Measurements from ENCODE around the gene SMG1.
"Not testable (repeated sequence)": the region's sequence is repeated elsewhere in the genome, so short reads cannot be mapped to it uniquely, and the experiment has no call there.

Gene SMG1

DNA sequence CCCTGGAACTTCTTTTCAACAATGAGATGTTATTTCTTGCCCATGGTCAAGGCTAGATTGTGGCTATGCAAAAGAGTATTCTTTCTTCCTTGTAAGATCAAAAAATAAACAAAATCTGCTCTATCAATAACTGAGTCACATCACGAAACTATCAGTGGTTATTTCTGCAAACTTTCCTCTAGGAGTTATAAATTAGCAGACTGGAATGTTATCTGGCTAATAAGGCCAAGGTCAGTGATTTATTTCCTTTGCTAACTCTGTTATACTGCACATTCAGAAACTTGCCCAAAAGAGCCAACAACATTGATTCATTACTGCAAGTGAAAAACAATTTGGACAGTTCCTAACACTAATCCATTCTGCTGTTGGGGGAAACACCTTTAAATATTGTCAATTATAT, 129.8 kb downstream of the SMG1 start:
- no peak for DNase-seq

DNA sequence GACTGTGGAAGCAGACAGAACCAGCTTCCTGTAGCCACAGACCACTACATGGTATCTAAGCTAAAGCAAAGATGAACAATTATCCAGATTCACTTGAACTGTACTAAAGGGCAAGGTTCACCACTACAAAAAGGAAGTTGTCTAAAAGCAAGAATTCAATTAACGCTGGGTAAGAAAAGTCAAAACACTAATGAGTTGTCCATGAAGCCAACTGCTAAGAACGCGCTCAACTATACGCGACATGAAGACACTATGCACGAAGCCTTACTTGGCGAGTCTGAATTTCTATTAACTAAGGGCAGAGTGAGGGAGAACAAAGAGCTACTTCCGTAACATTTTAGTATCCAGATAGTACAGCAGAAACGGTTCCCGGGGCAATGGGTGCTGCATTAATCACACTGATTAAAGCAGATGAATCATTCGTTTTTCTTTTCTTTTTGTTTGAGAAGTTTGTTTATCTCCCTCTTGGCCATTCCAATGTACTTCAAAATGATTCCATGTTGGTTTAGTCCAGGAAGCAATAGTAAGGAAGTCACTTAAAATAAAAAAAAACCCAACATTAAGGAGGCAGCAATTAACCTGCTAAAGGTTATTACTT, 133.3 kb downstream of the SMG1 start:
- no peak for DNase-seq

DNA sequence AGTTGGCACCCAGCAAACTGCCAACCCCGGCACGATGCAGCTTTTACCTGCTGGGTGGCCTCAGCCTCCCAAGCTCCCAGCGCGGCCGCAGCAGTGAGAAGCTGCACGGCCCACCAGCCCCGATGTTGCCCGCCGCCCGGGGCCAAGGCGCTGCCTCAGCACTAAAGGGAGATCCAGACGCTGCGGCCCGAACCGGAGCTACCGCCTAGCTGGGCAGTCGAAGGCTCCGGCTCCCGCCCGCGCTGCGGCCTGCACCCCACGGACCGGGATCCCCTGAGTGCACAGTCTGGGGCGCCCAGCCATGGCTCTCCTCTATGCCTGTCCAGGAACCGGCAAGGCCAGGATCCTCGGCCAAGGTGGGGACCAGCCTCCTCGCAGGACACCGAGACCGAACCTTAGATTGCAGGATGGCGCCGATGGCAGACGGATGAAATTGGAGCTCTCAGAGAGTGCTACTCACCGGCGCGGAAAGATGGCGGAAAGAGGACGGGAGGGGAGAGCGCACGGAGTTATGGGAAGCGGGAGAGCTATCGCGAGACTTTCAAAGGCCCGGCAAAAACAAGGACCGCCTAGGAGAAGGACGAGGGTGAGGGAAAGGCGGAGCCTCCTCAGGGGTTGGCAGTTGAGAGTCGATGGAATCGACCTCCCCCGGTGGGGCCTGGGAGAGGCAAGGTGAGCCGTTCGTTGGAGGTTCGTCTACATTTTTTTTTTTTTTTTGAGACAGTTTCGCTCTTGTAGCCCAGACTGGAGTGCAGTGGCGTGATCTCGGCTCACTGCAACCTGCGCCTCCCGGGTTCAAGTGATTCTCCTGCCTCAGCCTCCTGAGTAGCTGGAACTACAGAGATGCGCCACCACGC, 136.1 kb downstream of the SMG1 start, which contains the start of gene RPS15A:
RPS15A (minus strand) TSS at position 485 of the 857 bp plus-strand sequence. CDS start 1,221 bp downstream, outside the sequence.
- peak; percentile 98 for DNase-seq

DNA sequence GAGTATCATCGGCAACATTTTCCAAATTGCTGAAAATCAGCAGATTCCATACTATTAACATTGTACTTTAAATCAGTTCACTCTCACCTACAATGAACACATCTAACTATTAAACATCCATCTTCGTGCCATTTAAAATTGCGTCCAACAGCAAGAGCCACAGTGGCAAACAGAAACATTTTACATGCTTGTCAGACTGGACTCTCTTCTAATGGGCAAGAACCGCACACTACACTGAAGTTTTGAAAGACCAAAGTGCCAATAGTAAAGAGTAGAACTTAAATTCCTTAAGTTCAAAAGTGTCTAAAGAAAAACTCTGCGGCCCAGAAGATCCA, 136.7 kb downstream of the SMG1 start:
- no peak for DNase-seq

DNA sequence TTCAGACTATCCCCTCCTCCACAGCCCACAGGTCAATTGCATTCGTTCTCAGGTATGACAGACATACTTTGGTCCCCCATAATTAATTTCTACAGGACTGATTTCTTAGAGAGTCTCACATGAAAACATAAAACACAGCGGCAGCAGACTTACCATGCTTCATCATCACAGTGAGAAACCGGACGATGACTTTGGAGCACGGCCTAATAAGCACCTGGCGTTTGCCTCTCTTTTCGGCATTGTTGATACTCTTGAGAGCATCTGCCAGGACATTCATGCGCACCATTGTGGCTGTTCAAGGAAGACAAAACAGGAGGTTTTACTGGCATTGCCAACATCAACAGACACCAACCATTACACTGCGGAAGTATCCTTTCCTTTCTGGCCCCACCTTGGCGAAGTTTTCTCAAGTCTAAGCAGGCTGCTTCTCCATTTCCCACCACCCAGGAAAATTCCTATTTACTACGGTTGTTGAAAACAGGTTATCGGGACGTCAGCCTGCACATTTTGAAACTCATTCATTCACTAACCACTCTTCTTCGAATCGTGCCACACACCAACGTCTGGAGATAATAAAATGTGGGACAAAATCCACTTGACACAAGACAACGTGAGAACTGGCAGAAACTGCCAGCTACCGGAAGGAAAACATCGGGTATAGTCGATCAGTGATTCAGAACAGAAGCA, 137.2 kb downstream of the SMG1 start:
- no peak for DNase-seq

DNA sequence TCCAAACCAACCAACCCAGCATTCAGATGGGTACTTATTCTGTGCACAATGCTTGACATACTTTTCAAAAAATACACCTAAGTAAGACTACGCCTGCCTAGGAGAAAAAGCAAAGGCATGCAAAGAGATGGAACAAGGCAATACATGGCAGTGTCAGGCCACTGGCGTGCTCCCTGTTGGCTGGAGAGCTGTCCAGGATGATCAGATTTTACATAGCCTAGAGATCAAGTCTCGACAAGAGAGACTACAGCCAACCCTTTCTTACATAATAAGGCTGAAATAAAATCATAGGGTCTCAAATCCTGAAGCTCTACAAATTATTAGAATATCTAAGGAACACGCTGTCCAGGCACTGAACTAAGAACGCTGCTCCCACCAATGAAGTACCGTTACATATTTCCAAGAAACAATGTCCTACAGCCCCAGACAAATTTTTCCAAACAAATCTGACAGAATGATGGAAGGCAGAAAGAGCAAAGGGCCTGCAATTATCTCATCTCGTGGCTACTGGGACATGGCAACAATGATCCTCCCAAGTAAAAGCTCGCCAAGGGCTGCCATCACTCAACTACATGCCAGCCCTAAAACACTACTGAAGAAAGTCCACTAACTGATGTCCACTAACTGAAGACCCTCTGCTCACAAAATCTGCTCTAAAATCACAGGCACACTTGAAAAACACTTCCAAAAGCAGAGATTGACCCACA, 141.1 kb downstream of the SMG1 start:
- no peak for DNase-seq

DNA sequence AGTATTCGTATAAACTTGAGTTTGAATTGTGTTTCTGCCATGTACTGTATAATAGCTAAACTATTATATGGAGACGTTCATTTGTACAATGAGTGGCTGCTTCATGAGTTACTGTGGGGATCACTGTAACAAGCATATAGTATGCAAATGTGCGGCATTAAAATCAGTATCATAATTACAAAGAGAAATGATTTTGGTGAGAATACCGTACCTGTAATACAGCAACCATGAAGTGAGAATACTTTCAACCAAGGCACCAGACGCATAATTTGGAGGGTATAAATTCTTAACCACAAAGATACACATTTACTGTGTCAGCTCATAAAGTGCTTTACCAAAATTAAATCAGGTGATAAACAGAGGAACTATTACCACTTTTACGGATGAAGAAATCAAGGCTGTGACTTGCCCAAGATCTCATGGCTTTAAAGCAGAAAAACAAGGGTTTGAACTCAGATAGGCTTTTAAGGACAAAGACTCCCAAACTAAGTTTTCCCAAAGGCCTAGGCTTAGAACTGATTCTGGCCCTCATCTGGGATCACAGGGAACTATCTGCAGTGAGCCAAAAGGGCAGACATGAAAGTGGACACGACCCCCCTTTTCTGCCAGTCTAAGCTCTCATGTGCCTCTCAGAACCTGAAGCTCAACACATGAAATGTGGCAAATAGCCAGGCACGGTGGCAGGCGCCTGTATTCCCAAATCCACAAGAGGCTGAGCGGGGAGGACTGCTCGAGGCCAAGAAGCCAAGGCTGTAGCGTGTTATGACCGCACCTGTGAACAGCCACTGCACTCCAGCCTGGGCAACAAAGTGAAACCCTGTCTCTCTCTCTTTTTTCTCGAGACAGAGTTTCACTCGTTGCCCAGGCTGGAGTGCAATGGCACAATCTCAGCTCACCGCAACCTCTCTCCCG, 142.5 kb downstream of the SMG1 start:
- DNase-seq, result no peak

DNA sequence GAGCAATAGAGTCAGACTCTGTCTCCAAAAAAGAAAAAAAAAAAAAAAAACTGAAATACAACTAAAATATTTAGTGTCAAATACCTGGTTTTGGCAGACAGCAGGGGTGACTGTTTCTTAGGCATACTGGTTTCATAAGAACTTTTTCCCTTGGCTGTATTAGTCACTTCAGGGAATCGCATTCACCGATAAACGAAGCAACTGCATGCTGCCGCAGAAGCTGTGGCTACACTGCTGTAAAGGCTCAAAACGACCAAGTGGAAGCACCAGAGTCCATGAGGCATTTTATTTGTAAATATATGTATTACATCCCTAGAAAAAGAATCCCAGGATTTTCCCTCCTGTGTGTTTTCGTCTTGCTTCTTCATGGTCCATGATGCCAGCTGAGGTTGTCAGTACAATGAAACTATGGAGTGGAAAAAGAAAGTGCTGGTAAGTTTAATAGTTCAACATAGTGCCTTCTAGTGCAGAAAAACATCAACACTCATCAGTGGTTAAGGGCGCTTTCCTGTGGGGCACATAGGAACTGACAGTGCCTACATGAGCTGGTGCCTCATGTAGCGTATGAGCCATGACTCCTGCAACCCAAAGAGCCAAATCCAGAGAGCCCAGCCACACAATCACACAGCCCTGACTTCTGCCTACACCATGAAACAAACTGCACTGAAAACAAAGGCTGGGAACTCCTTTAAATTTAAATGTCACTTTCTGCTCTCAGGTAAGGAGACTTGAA, 143.3 kb downstream of the SMG1 start:
- no peak for DNase-seq

DNA sequence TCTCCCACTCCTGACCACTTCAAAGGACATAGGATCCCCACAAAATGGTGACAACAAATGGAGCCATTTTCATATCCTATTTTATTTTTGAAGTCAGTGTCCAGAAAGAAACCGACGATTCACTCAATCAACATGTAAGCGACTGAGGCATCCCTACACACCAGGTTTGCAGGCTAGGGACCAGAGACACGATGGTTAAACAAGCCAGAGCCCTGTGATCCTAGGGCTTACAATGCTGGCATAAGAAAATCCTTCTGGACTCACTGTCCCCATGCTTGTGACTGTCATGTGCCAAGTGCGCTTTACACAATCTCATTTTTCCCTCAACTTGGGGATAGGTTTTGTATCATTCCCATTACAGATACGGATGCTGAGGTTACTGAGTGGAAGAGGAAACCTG, 145.0 kb downstream of the SMG1 start:
- not testable (repeated sequence) for DNase-seq

DNA sequence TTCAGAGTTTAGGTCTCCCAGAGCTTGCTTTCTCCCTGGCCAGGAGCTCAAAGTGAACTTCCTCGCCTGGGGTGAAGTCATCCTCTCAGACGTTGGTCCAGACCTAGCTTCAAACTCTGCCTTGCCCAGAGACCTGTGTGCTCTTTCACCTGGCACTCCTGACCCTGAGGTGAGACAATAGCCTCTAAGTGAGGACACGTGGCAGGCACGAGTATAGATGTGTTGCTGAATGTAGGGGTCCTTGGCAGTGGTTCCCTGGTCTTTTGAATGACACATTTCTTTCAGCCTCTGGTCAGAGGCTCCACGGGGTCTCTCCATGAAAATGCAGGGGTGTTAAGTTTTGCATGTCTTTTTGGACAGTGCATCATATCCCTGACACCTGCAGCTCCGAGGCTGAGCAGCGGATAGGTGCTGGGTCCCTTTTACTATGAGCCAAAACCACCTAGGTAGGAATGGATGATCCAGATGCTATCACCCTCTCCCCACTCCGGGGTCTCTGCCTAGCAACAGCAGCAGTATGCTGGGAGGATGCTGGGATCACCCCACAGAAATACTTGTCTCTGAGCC, 145.7 kb downstream of the SMG1 start:
- DNase-seq, result not testable (repeated sequence)

DNA sequence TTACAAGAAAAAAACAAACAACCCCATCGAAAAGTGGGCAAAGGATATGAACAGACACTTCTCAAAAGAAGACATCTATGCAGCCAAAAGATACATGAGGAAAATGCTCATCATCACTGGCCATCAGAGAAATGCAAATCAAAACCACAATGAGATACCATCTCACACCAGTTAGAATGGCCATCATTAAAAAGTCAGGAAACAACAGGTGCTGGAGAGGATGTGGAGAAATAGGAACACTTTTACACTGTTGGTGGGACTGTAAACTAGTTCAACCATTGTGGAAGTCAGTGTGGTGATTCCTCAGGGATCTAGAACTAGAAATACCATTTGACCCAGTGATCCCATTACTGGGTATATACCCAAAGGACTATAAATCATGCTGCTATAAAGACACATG, 148.5 kb downstream of the SMG1 start:
- not testable (repeated sequence) for DNase-seq

DNA sequence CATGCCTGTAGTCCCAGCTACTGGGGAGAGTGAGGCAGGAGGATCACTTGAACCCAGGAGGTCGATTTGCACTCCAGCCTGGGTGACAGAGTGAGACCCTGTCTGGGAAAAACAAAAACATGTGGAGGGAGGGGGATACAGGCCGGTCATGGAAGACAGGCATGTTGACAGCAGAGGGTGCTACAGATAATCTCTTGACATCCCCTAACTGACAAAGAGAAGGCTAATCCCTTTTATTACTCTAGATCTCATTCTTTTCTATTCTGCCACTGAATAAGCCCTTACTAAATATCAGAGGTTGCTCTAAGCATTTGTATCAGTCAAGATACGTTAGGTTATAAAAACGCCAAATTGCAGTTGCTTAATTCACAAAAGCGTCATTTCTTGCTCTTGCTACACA, 149.9 kb downstream of the SMG1 start:
- DNase-seq, result not testable (repeated sequence)

DNA sequence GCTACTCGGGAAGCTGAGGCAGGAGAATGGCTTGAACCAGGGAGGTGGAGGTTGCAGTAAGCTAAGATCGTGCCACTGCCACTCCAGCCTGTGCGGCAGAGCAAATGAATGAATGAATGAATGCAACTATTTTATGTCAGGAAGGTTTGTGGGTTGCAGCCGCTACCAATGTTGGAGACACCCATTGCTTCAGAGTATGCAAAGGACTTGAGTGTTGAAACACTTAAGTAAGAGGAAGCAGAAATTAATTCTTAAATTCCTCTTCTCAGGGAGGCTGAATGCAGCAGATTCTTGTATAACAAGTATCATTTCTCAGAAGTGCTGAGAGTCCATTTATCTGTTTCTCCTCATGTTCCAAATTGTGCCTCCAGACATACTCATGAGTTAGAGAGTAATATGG, 151.6 kb downstream of the SMG1 start:
- DNase-seq, result not testable (repeated sequence)

DNA sequence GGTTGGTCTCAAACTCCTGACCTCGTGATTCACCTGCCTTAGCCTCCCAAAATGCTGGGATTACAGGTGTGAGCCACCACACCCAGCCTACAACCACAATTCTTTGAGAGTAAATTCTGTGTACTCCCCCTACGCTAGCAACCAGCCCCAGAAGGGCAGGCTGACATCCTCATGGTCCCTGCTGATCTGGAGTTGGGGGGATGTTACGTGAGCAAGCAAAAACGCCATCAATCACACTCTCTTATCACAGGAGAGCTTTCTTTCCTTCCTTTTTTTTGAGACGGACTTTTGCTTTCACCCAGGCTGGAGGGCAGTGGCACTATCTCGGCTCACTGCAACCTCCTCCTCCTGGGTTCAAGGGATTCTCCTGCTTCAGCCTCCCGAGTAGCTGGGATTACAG, 154.0 kb downstream of the SMG1 start:
- DNase-seq, result not testable (repeated sequence)

DNA sequence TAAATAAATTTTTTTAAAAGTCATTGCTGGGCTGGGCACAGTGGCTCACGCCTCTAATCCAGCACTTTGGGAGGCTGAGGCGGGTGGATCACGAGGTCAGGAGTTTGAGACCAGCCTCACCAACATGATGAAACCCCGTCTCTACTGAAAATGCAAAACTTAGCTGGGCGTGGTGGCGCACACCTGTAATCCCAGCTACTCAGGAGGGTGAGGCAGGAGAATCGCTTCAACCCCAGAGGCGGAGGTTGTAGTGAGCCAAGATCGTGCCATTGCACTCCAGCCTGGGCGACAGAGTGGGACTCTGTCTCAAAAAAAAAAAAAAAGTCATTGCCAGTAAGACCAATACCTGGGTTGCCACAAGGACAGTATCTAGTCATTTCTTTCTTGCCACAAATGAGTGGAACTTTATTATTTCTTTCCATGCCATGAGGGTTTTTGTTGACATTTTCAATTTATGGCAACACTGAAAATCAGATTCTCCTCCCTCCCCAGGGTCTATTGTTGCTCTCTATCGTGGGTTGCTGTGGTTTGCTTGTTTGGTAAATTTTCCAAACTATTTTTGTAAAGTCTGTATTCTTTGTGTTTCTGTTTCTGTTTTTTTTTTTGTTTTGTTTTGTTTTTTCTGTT, 155.8 kb downstream of the SMG1 start:
- DNase-seq, result not testable (repeated sequence)

DNA sequence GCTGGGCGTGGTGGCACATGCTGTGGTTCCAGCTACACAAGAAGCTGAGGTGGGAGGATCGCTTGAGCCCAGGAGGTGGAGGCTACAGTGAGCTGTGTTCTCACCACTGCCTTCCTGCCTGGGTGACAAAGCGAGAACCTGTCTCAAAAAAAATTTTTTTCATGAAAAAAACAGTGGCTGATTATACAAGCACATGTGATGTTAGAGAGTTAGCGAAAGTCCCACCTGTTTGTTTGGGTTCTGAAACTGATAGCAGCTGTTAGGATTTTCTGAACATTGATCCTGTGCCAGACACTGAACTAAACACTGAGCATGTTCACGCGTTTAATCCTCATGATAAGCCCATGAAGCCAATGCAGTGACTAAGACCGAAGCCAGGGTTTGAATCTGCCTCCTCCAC, 159.0 kb downstream of the SMG1 start:
- not testable (repeated sequence) for DNase-seq

DNA sequence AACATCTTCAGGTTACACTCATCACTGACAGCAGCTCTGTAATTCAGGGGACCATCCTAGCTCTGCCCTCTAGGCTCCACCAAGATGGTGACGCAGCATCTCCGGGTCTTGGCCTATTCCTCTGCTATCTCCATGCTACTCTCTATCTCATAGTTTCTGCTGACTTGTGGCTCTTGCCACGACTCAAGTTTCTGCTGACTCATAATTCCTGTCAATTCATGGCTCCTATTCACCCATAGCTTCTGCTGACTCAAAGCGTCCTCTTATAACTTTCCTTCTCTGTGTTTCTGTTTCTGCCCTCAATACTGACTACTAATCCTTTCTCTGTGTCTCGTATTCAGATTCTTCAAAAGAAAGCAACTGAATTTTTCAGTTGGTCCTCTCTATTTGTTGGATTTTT, 163.5 kb downstream of the SMG1 start:
- DNase-seq, result not testable (repeated sequence)

DNA sequence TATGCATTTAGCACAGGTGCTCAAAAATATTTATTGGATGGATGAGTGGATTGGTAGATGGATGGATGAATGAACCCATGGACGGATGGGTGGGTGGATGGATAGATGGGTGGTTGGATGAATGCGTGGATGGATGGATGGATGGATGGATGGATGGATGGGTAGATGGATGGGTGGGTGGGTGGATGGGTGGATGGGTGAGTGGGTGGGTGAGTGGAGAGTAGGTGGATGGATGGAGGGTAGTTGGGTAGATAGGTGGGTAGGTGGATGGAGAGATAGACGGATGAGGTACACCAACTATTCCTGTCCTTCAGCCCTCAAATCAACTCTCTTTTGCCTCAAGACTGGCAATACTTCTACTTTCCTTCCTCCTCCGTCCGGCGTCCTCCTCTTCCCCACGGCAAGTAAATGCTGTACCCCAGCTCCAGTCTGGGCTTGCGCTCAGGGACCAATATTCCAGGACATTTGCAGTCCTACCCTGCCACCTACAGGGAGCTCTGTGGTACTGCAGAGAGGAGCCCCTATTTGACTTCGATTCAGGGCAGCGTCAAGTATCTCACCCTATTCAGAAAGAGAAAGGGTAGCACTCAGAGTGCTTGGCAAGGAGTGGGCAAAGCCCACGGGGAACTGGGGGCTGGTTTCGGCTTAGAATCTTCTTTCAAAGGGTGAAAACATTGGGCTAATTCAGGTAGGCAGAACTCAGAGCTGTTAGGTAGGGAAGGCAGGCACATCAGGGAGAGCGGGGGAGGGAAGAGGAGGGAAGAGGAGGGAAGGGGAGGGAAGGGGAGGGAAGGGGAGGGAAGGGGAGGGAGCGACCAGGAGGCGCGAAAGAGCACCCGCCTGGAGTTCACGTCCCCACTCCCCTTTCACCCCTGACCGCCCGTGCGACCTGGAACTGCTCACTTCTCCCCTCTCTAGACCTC, 166.3 kb downstream of the SMG1 start:
- DNase-seq, result peak; percentile 11 to 49

DNA sequence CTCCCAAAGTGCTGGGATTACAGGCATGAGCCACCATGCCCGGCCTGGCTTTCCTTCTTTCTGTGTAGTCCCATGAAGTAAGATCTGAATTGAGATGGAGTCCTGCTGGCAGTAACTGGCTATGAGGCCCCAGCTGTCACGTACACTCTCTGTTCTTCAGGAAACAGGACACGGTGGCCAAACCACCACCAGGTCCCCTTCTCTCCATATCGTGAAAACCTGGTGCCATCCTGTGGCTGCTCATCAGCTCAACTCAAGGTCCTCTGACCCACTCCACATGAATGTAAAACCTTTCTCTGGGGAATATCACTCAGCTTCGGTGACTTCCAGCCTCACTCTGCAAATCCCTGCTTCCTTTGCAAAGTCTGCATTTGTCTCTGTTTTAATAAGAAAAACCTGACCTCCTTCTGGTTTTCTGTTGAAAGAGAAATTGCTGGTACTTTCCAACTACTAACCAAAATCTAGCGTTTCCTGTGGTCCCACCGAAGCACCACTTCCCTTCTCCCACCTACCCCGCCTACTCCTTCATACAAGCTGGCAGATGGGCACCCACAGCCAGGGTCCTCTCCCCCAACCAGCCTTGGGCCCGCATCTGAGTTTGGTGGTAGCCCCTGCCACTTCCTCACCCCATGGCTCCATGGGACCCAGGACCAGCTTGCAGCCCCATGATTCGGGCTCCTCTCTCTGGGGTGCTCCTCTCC, 168.1 kb downstream of the SMG1 start:
- not testable (repeated sequence) for DNase-seq

All from NCI-H1930 (cell line).